Stimulated activated naive CD8-positive, alpha-beta T cell treated with anti-CD3 and anti-CD28 coated beads, Interleukin-15, Interleukin-2, amounts not matched to agents 100 U/mL and 50 U/mL, for 24 hours (primary cell): ENCODE measurements around the gene DIRAS2.
"Not testable (repeated sequence)": the region's sequence is repeated elsewhere in the genome, so short reads cannot be mapped to it uniquely, and the experiment has no call there.

Experiments
- ATAC-seq: fragments of 150-1000 bp; cut with Tn5 transposase; one replicate; pipeline ENCODE4 v1.10.0; 2021
- DNase-seq: peaks from one replicate; pipeline ENCODE4 v3.0.0; 2021

Gene DIRAS2

DNA sequence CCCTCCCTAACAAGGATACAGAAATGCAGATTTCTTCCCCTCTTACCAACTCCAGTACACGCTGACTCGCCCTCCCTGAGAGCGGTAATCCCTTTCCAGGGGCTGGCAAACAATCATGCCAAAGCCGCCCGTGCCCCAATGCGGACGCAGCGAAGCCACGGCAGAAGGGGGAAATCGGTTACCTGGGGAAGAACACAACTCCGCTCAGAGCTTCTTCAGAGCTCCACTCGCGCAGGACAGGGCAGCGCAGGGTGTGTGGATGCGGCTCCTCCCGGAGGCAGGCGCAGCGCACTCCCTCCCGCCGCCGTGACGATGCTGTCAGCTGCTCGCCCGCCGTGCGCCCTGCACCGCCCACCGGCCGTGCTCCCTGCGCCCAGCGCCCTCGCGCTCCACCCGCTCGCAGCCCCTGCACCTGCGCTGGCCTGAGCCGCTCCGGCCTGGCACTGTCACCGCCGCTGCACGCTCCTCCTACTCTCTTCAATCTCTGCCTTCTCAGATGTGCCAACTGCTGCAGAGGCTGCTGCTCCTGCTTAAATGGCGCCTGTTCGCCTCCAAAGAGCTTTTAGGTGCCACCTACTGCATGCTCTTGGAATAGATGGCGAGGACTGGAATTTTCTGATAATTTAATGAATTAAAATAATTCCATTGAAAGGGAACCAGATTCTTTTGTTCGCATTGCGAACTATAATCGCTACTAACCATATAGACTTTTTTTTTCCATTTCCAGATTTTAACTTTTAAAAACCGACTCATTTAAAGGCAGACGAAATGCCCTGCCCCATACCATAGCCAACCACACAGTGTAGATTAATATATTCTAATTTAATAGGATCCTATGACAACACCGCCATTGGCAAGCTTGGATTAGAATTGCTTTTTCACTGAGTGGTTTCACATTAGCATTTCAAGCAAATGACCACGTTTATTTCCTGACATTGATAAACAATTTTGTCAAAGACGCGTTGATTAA, at the start of gene DIRAS2:
Gene DIRAS2, minus strand, starts transcription at position 255 of the 970 bp plus-strand sequence. CDS start 28,997 bp downstream, outside the sequence.
- peak; percentile 80 for ATAC-seq
- peak; percentile 21 for DNase-seq

- DNase-seq (no peak), ATAC-seq (no peak)
Observed at GRCh38 chr9:90684736-90685135, 42.1 kb upstream of the DIRAS2 start.

DNA sequence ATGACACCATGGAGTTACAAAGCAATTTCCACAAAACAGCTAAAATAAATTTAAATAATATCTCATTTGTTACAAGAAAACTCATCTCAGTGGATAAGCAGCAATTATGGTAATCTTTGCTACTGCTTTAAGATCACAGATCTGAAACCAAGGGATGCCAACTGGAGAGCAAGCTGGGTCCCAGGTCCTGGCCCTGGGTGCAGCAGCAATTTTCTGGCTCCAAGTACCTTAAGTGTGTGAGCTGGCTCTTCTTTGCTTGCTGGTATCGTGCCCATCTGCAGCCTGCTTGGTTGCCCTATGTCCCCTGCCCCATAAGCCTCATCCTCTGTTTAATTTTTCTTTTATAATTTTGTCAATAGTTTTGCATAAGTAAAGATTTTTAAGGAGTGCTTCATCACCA, 41.5 kb upstream of the DIRAS2 start:
- ATAC-seq, result no peak
- DNase-seq, result no peak

- DNase-seq (no peak), ATAC-seq (no peak)
Observed at GRCh38 chr9:90680534-90680933, 37.9 kb upstream of the DIRAS2 start.

GRCh38 chr9:90665072-90665471, 22.4 kb upstream of the DIRAS2 start:
- DNase-seq, result no peak
- no peak for ATAC-seq

DNA sequence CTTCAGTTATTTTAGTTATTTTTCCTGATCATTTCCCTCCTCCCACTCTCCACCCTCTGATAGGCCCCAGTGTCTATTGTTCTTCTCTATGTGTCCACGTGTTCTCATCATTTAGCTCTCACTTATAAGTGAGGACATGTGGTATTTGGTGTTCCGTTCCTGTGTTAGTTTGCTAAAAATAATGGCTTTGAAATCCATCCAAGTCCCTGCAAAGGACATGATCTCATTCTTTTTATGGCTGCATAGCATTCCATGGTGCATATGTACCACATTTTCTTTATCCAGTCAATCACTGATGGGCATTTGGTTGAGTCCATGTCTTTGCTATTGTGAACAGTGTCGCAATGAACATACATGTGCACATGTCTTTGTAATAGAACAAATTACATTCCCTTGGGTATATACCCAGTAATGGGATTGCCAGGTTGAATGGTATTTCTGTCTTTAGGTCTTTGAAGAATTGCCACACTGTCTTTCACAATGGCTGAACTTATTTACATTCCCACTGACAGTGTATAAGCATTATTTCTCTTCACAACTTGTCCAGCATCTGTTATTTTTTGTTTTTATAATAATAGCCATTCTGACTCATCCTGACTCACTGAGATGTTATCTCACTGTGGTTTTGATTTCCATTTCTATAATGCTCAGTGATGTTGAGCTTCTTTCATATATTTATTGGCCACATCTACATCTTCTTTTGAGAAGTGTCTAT, 17.2 kb upstream of the DIRAS2 start:
- ATAC-seq (no peak), DNase-seq (no peak)

GRCh38 chr9:90658783-90659182, 16.2 kb upstream of the DIRAS2 start:
- DNase-seq, result no peak
- no peak for ATAC-seq

GRCh38 chr9:90658181-90658580, 15.6 kb upstream of the DIRAS2 start:
- no peak for DNase-seq
- ATAC-seq, result no peak

GRCh38 chr9:90656876-90657275, 14.3 kb upstream of the DIRAS2 start:
- DNase-seq, ATAC-seq: not testable (repeated sequence)

DNA sequence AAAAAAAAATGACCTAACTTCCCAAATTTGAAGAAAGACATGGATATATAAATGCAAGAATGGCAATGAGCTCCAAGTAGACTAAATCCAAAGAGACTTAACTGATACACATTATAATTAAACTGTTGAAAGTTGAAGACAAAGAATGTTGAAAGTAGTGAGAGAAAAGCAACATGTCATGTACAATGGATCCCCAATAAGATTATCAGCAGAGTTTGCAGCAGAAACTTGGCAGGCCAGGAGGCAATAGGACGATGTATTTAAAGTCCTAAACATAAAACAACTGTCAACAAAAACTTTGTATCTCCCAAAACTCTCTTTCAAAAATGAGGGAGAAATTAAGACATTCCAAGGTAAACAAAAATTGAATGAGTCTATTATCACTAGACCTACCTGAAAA, 8.6 kb upstream of the DIRAS2 start:
- ATAC-seq, result no peak
- no peak for DNase-seq

- ATAC-seq (no peak), DNase-seq (no peak)
Observed at GRCh38 chr9:90647843-90648242, 5.2 kb upstream of the DIRAS2 start.

- ATAC-seq (no peak), DNase-seq (no peak)
Observed at GRCh38 chr9:90645721-90646120, 3.1 kb upstream of the DIRAS2 start.

- ATAC-seq (no peak), DNase-seq (no peak)
Observed at GRCh38 chr9:90641884-90642487, 638 bp downstream of the DIRAS2 start.

GRCh38 chr9:90641086-90641485, 1.5 kb downstream of the DIRAS2 start:
- ATAC-seq (no peak), DNase-seq (no peak)

GRCh38 chr9:90640361-90640760, 2.3 kb downstream of the DIRAS2 start:
- ATAC-seq, result no peak
- DNase-seq, result no peak

DNA sequence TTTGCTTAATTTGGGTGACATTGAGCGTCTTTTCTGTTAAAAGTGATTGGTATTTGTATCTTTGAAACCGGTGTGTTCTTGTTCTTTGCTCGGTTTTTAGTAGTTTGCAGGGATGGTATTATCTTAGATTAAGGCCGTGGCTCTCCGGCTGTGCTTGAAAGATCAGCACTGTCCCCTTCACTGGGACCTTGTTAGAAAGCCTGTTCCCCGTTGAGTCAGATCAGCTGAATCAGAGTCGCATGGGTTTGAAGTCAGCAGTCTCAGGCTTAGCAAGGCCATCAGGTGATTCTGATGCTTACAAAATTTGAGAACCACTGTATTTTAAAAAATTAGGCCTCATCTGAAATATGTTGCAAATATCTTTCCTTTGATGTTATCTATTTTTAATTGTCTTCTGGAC, 5.0 kb downstream of the DIRAS2 start:
- DNase-seq, result no peak
- ATAC-seq, result no peak

DNA sequence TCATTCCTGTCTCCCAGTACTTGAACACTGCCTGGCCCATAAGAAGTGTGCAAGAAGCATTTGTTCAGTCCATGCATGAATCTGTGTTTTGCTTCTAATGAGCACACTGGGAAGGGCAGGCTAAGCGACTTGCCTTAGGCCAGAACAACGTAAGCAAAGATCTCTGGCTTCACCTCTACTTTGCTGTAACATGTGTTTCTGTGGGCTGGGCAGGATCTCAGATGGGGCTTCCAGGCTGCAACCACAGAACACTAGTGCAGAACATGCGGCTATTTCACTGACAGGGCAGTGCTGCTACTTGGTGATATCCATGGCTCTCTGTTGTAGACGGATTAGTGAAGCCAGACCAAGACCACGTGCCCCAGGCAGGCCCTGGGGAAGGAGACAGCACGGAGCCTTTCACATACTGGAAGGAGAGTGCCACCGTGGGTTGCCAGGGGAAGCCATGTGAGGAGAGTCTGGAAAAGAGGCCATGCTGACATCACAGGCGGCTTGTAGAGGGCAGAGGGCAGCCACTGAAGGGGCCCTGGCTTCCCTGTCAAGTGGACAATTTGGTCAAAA, 9.9 kb downstream of the DIRAS2 start:
- DNase-seq (no peak), ATAC-seq (no peak)

GRCh38 chr9:90631964-90632363, 10.7 kb downstream of the DIRAS2 start:
- DNase-seq, result no peak
- ATAC-seq, result no peak

DNA sequence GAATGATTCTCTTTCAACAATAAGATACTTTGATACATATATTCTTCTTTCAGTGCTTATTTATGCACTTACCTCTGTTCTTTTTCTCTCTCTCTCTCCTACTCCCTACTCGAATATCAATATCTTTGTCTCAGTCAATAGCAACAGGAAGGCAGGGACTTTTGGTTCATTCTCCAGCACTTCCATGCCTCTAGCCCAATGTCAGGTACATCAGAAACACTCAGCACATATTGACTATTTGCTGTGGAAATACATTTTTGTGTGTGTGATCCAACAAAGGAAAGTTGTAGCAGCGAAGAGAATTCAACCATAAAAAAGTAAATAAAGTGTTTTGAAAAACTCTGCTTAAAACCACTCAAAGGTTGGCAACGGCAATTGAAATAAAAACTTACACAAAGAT, 12.6 kb downstream of the DIRAS2 start:
- DNase-seq (no peak), ATAC-seq (no peak)

DNA sequence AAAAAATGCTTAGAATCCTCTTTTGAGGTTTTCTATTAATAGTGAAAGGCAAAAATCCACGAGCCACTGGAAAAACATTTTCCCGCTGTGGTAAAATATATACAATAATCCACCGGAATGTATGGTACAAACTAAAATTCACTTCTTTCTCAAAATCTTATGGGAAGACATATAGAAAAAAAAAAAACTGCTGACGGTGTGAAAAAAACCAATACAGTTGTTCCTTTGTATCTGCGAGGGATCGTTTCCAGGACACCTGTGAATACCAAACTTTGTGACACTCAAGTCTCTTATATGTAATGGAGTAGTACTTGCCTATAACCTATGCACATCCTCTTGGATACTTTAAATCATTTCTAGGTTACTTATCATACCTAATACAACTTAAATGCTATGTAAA, 13.3 kb downstream of the DIRAS2 start:
- ATAC-seq (no peak), DNase-seq (no peak)

DNA sequence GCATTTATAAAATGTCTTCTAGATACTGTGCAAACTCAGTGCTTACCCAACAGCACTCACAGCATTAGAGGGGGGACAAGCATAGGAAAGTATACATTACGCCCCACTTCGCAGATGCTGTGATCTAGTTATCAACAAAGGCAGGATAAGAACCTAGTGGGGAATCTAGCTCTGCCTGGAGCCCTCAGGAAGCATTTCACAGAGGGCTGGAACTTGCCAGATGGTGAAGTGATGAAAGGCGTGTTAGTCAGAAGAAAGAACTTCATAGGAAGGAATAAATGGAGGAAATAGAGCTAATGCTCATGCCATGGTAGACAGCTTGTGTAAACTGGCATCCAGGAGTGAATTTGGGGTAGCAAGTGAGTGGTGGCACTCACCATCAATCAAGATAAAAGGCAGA, 25.8 kb downstream of the DIRAS2 start:
- DNase-seq (no peak), ATAC-seq (no peak)

DNA sequence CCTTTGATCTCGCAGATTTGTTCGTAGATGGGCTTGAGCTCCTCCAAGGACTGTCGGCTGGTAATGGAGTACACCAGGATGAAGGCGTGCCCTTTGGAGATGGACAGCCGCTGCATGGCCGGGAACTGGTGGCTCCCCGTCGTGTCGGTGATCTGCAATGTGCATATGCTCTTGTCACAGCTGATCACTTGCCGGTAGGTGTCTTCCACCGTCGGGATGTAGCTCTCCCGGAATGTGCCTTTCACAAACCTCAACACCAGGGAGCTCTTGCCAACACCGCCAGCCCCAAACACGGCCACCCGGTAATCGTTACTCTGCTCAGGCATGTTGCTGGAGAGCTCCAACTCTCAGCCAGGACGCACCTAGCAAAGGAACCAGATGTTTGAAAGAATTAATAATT, 29.1 kb downstream of the DIRAS2 start:
- DNase-seq, result no peak
- ATAC-seq, result no peak

DNA sequence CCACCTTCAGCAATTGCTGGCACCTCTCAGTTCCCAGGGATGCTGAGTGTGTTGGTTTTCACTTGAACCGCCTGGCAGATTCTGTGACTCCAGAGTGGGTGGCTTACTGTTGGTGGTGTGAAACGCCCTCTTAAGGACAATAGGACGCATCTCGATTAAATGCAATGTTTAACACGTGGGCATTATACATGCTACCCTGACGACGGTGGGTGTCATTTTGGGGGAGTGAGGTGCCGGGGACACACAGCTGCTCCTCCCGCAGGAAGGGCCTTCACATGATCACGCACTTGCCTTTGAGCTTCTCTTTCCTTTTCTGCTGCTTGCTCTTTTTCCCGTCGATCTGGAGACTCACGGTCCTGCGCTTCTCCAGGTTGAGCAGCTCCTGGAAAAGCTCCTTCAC, 29.7 kb downstream of the DIRAS2 start:
- DNase-seq, result no peak
- ATAC-seq, result no peak
